ENCODE data around the gene PARP6.
A peak's percentile ranks its signal among the peaks of the same experiment; 100 is the strongest.

Gene PARP6

DNA sequence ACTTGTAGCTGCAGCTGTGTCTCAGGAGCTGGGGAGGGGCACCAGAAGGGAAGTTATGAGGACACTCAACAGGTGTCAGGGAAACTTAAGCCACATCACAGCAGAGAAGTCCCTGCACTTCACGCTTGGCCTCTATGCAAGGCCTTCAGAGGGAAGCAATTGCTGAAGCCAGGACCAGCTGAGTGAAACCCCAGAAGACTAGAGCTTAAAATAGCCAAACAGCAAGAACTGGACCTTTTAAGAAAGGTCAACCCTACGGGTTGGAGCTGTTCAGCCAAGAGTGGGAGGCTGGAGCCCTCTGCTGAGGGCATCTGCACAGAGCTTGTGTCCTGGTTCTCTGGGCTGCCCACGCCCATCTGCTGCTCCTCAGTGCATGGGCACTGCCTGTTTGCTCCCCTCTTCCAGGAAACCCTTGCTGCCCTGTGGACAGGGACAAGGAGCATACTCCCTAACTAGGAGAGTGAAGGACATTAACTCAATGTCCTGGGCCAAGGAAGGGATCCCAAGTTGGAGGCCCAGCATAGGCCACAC, 70.9 kb downstream of the PARP6 start:
- H3K36me3 ChIP-seq, result peaks cover 85% of the 10 kb centered on the region
- peak overlapping the region; percentile 54 for H3K27ac ChIP-seq
- no peak overlapping the region for H3K4me3 ChIP-seq (ENCODE audit: low read depth in 1 of 2, low read length in 1 of 2)
- peaks cover 12 to 14% of the 10 kb centered on the region in 2 experiments for H3K4me1 ChIP-seq (ENCODE audit: control insufficient read depth in 1 of 2, insufficient read depth in 1 of 2, low read depth in 1 of 2, low read length in 1 of 2)
- peaks cover 24% of the 10 kb centered on the region for H3K27me3 ChIP-seq
- TF ChIP-seq, protein P1, sequence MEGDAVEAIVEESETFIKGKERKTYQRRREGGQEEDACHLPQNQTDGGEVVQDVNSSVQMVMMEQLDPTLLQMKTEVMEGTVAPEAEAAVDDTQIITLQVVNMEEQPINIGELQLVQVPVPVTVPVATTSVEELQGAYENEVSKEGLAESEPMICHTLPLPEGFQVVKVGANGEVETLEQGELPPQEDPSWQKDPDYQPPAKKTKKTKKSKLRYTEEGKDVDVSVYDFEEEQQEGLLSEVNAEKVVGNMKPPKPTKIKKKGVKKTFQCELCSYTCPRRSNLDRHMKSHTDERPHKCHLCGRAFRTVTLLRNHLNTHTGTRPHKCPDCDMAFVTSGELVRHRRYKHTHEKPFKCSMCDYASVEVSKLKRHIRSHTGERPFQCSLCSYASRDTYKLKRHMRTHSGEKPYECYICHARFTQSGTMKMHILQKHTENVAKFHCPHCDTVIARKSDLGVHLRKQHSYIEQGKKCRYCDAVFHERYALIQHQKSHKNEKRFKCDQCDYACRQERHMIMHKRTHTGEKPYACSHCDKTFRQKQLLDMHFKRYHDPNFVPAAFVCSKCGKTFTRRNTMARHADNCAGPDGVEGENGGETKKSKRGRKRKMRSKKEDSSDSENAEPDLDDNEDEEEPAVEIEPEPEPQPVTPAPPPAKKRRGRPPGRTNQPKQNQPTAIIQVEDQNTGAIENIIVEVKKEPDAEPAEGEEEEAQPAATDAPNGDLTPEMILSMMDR (IDR thresholded peaks at IDR 0.05), result no peak
- no peaks in the 10 kb centered on the region for H3K9me3 ChIP-seq

DNA sequence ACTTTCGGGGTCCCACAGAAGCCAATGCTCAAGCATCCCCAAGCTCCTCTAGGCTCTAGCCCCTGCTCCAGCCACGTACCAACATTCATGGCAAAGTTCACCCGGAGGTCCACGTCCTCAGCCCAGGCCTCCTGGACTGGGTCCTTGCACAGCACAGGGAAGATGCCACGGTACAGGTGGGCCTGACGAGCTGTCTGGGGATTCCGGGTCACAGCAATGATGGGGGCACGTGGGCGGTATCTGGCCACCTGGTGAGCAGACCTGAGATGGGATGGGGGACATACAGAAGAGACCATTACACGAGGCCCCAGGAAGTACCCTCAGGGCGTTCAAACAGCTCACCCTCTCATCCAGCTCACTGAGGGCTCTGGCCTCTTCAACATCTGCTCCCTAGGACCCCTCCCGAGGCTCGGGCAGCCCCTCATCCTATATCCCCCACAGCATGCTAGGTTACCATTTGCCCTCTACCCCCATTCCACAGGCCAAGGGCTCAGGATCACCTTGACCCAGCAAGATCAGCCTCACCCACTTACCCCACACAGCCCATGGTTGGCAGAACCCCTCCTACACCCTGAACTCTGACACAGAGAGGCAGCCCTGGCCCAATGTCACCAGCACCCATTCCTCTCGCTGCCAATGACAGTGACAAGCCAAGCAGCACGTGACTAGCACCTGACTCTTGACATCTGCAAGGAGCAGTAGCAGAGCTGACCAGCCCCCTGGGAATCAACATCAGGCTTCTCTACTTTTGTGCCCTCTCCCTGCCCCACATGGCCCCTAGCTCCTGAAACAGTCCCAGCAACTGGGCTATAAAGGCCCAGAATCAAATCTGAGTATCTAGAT, 71.7 kb downstream of the PARP6 start:
- Histone ChIP-seq H3K4me3 (ENCODE audit: low read depth in 1 of 2, low read length in 1 of 2) (no peak overlapping the region), H3K27ac (peak overlapping the region; percentile 54), H3K4me1 (ENCODE audit: control insufficient read depth in 1 of 2, insufficient read depth in 1 of 2, low read depth in 1 of 2, low read length in 1 of 2) (peaks cover 15 to 17% of the 10 kb centered on the region in 2 experiments)

DNA sequence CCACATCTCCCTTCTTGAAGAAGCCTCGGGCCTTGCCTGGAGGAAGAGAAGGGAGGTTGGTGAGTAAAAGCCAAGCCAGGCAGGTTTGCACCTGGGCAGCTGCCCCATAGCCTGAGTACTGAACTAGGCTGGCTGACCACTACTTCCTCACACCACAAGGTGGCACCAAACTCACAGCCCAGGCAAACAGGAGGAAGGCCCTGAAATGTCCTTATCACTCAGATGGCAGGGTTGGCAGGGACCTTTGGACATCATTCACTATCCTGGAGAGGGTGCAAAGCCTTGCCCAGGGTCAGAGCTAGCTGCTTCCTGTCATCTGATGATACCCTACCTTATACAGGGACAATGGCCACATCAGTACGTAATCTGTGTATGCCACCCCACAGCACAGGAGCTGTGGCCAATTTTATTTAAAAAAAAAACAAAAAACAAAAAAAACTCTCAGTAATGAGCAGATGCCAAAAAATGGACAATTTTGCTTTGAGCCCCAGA, 72.6 kb downstream of the PARP6 start:
- peaks cover 23 to 25% of the 10 kb centered on the region in 2 experiments for H3K4me1 ChIP-seq (ENCODE audit: control insufficient read depth in 1 of 2, insufficient read depth in 1 of 2, low read depth in 1 of 2, low read length in 1 of 2)
- H3K9me3 ChIP-seq, result no peaks in the 10 kb centered on the region
- H3K27ac ChIP-seq, result peak overlapping the region; percentile 54
- TF ChIP-seq, protein P1 (IDR thresholded peaks at IDR 0.05), result peak; percentile 85
- peaks cover 30% of the 10 kb centered on the region for H3K27me3 ChIP-seq
- H3K36me3 ChIP-seq, result peaks cover 68% of the 10 kb centered on the region
- no peak overlapping the region for H3K4me3 ChIP-seq (ENCODE audit: low read depth in 1 of 2, low read length in 1 of 2)

More for the DNA sequence above, 71.7 kb downstream of the PARP6 start:
- TF ChIP-seq, protein P1 (IDR thresholded peaks at IDR 0.05), result no peak
- Histone ChIP-seq H3K27me3 (peaks cover 30% of the 10 kb centered on the region), H3K9me3 (no peaks in the 10 kb centered on the region), H3K36me3 (peaks cover 77% of the 10 kb centered on the region)

DNA sequence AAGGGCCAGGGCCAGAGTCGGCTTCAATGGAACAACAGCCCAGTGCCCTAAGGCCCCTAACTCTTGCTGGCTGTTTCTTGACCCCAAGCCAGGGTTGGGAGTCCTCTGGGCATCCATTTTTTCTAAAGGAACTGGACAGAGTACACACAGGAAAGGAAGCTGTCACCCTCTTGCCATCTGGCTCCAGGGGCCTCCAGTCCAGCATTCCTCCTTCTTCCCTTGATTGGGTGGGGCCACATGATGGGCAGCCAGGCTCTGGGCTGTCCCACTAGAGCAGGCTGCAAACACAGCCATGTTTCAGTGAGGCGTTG, 73.2 kb downstream of the PARP6 start:
- H3K27me3 ChIP-seq, result peaks cover 30% of the 10 kb centered on the region
- TF ChIP-seq, protein P1 (IDR thresholded peaks at IDR 0.05), result no peak
- H3K4me3 ChIP-seq (ENCODE audit: low read depth in 1 of 2, low read length in 1 of 2), result no peak overlapping the region
- H3K27ac ChIP-seq, result no peak overlapping the region
- H3K36me3 ChIP-seq, result peaks cover 62% of the 10 kb centered on the region
- no peaks in the 10 kb centered on the region for H3K9me3 ChIP-seq
- H3K4me1 ChIP-seq (ENCODE audit: control insufficient read depth in 1 of 2, insufficient read depth in 1 of 2, low read depth in 1 of 2, low read length in 1 of 2), result peaks cover 24 to 25% of the 10 kb centered on the region in 2 experiments

DNA sequence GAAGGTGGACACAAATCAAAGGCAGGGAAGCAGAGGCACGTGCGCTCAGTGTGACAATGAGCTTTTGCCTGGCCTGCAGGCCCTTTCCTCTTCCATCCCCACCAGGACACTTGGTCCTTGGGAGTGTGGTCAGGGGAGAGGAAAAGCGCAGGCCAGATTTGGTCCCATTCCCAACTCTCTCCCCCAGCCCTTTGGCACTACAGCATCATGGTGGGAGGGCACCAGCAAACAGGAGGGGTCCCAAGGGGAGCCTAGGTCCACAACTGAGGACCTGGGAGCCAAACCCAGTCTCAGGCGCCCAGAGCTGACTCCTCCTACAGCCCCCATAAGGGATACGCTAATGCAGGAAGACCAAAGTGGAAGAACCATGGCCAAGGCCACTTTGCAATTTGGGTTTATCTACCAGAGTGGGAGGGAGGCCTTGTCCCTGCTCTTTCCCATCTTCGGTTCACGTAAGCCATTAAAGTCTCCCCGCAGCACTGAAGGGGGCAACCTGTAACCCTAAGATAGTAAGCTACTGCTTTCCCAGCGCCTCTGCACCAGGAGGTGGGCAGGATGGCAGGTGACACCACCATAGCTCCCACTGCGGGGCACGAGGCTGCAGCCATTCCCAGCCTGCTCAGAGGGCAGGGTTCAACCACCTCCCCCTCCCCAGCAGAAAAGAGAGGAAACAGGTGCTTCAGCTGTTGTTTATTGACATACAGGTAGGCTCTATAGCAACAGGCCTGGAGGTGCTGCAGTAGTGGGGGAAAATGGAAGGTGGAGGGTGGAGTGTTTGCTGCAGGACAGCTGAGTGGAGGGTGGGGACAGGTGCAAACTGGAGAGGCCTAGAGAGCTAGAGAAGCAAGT, 73.8 kb downstream of the PARP6 start:
- no peak overlapping the region for H3K4me3 ChIP-seq (ENCODE audit: low read depth in 1 of 2, low read length in 1 of 2)
- TF ChIP-seq, protein P1 (IDR thresholded peaks at IDR 0.05), result no peak
- peaks cover 30% of the 10 kb centered on the region for H3K27me3 ChIP-seq
- no peak overlapping the region for H3K27ac ChIP-seq
- H3K4me1 ChIP-seq (ENCODE audit: control insufficient read depth in 1 of 2, insufficient read depth in 1 of 2, low read depth in 1 of 2, low read length in 1 of 2), result peaks cover 24 to 25% of the 10 kb centered on the region in 2 experiments
- no peaks in the 10 kb centered on the region for H3K9me3 ChIP-seq
- H3K36me3 ChIP-seq, result peaks cover 56% of the 10 kb centered on the region

Measured in neutrophil (primary cell).